GM20431 (cell line): ENCODE results near the gene GDF15.

Experiments
- in situ Hi-C: fragments of 300-500 bp; cut with MseI, MboI; formaldehyde crosslinking; loops from one replicate; pipeline ENCODE4 v1.15.0; 2020; ENCODE audit warnings: low sequenced_read_pairs; ENCODE audit not compliant: unreplicated experiment

Gene GDF15

GRCh38 chr19:18438331-18439024 lies 52.5 kb downstream of the GDF15 start:
- in situ Hi-C loops: no loop called here
